Measurements from ENCODE around the gene STK10.

Gene STK10

DNA sequence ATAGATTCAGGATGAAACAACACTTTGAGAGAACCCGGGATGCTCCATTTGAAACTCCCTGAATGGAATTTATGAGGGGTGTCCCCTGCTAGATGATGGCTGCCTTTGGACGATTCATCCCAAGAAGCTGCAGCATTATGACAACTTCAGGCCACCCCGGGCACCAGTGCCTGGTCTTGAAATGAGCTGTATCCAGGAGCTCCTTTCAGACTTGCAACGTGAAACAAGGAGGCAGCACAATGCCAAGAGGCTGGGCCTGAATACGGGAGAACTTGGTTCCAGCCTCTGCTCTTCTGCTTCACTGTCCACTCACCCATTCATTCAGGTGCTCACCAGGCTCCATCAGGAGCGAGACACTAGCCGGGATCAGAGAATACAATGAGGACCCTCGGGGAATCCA, 78.3 kb downstream of the STK10 start:
- peaks cover 40% of the 10 kb centered on the region for H3K4me1 Mint-ChIP-seq
- DNase-seq (ENCODE audit: low spot score in 2 of 2): no peak
- peaks cover 9% of the 10 kb centered on the region for H3K36me3 Mint-ChIP-seq
- H3K4me3 Mint-ChIP-seq: peak overlapping the region; percentile 82
- H3K9me3 Mint-ChIP-seq: no peaks in the 10 kb centered on the region
- H3K27me3 Mint-ChIP-seq: no peaks in the 10 kb centered on the region
- ATAC-seq (ENCODE audit: low read depth): no peak
- peak overlapping the region; percentile 92 for H3K27ac Mint-ChIP-seq

- DNase-seq (ENCODE audit: low spot score in 2 of 2) (no peak), ATAC-seq (ENCODE audit: low read depth) (no peak)
- Mint-ChIP-seq H3K4me1 (peaks cover 24% of the 10 kb centered on the region), H3K36me3 (peaks cover 9% of the 10 kb centered on the region), H3K9me3 (no peaks in the 10 kb centered on the region), H3K27ac (no peak overlapping the region), H3K4me3 (no peak overlapping the region), H3K27me3 (no peaks in the 10 kb centered on the region)
These were observed 80.5 kb downstream of the STK10 start for GRCh38 chr5:172107571-172107970.

- ATAC-seq (ENCODE audit: low read depth): no peak
- Mint-ChIP-seq H3K4me3 (no peak overlapping the region), H3K36me3 (peaks cover 15% of the 10 kb centered on the region), H3K27ac (peak overlapping the region; percentile 35), H3K9me3 (no peaks in the 10 kb centered on the region), H3K4me1 (peaks cover 24% of the 10 kb centered on the region), H3K27me3 (no peaks in the 10 kb centered on the region)
- DNase-seq (ENCODE audit: low spot score in 2 of 2): peak; percentile 66 to 79
These were observed 81.3 kb downstream of the STK10 start for GRCh38 chr5:172106511-172107356.

DNA sequence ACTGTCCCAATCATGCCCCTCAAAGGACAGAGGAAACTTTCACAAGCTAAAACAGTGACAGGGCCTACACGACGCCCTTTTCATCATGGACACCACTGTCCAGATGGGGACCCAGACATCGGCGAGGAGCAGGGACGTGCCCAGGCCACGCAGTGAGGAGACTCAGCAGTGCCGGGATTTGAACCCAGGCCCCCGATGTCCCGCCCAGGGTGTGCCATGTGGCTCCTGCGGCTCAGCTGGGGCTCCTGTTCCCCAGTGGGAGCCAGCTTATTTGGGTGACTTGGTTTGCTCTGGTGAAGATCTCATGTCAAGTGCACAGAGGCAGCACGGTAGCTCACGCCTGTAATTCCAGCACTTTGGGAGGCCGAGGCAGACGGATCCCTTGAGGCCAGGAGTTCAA, 82.2 kb downstream of the STK10 start:
- Mint-ChIP-seq H3K36me3 (peaks cover 19% of the 10 kb centered on the region), H3K27ac (no peak overlapping the region), H3K9me3 (no peaks in the 10 kb centered on the region), H3K4me1 (peaks cover 22% of the 10 kb centered on the region), H3K4me3 (no peak overlapping the region), H3K27me3 (no peaks in the 10 kb centered on the region)
- ATAC-seq (ENCODE audit: low read depth) (no peak), DNase-seq (ENCODE audit: low spot score in 2 of 2) (no peak)

GRCh38 chr5:172104801-172105701, 83.0 kb downstream of the STK10 start:
- peaks cover 17% of the 10 kb centered on the region for H3K4me1 Mint-ChIP-seq
- ATAC-seq (ENCODE audit: low read depth) (no peak), DNase-seq (ENCODE audit: low spot score in 2 of 2) (no peak)
- no peaks in the 10 kb centered on the region for H3K27me3 Mint-ChIP-seq
- H3K36me3 Mint-ChIP-seq: peaks cover 19% of the 10 kb centered on the region
- peak overlapping the region; percentile 36 for H3K27ac Mint-ChIP-seq
- H3K4me3 Mint-ChIP-seq: no peak overlapping the region
- no peaks in the 10 kb centered on the region for H3K9me3 Mint-ChIP-seq

GRCh38 chr5:172104021-172104420, 84.0 kb downstream of the STK10 start:
- Mint-ChIP-seq H3K4me3 (no peak overlapping the region), H3K4me1 (peaks cover 13% of the 10 kb centered on the region), H3K27me3 (no peaks in the 10 kb centered on the region), H3K36me3 (peaks cover 19% of the 10 kb centered on the region), H3K9me3 (no peaks in the 10 kb centered on the region), H3K27ac (no peak overlapping the region)
- ATAC-seq (ENCODE audit: low read depth): no peak
- no peak for DNase-seq (ENCODE audit: low spot score in 2 of 2)

GRCh38 chr5:172102913-172103626, 85.0 kb downstream of the STK10 start:
- no peak for ATAC-seq (ENCODE audit: low read depth)
- no peak overlapping the region for H3K27ac Mint-ChIP-seq
- H3K9me3 Mint-ChIP-seq: no peaks in the 10 kb centered on the region
- H3K36me3 Mint-ChIP-seq: peaks cover 25% of the 10 kb centered on the region
- no peaks in the 10 kb centered on the region for H3K27me3 Mint-ChIP-seq
- no peak for DNase-seq (ENCODE audit: low spot score in 2 of 2)
- no peak overlapping the region for H3K4me3 Mint-ChIP-seq
- H3K4me1 Mint-ChIP-seq: peaks cover 17% of the 10 kb centered on the region

DNA sequence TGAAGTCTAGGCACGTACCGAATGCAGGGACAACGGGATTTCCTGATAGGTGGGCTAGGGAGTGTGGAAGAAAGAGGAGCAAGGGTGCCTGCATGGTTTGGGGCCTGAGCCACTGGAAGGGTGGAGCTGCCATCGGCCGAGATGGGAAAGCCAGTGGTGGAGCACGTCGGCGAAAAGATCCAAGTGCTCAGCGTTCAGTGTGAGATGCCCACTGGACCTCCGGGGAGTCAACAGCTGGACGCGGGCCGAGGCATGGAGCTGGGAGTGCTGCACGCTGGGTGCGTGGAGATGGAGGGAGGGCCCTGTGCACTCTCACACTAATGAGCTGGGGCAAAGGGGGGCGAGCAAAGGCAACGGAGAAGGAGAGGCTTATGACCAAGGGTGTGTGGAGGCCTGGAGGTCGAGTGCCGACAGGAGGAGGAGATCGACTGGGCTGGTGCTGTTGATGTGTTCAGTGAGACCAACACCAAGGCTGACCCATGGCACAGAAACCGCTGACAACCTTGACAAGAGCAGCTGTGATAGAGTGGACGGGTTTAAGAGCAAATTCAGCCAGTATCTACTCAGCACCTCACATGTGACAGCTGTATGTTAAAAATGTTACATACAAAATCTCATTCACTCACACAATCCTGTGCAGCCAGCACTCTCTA, 85.7 kb downstream of the STK10 start:
- DNase-seq (ENCODE audit: low spot score in 2 of 2) (no peak), ATAC-seq (ENCODE audit: low read depth) (no peak)
- peaks cover 30% of the 10 kb centered on the region for H3K36me3 Mint-ChIP-seq
- no peak overlapping the region for H3K27ac Mint-ChIP-seq
- peaks cover 17% of the 10 kb centered on the region for H3K4me1 Mint-ChIP-seq
- no peak overlapping the region for H3K4me3 Mint-ChIP-seq
- no peaks in the 10 kb centered on the region for H3K9me3 Mint-ChIP-seq
- no peaks in the 10 kb centered on the region for H3K27me3 Mint-ChIP-seq

GRCh38 chr5:172101547-172102217, 86.3 kb downstream of the STK10 start:
- peaks cover 13% of the 10 kb centered on the region for H3K4me1 Mint-ChIP-seq
- H3K4me3 Mint-ChIP-seq: no peak overlapping the region
- no peaks in the 10 kb centered on the region for H3K9me3 Mint-ChIP-seq
- peaks cover 30% of the 10 kb centered on the region for H3K36me3 Mint-ChIP-seq
- DNase-seq (ENCODE audit: low spot score in 2 of 2) (no peak), ATAC-seq (ENCODE audit: low read depth) (no peak)
- H3K27ac Mint-ChIP-seq: no peak overlapping the region
- no peaks in the 10 kb centered on the region for H3K27me3 Mint-ChIP-seq

DNA sequence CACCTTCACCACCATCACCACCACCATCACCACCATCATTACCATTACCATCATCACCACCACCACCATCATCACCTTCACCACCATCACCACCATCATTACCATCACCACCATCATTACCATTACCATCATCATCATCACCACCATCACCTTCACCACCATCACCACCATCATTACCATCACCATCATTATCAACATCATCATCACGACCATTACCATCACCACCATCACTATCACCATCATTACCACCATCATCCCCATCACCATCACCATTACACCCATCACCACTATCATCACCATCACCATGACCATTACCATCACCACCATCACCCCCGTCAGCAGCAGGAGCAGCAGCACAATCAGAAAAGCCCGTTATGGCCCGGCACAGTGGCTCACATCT, 89.1 kb downstream of the STK10 start:
- Mint-ChIP-seq H3K4me3 (no peak overlapping the region), H3K4me1 (peaks cover 13% of the 10 kb centered on the region), H3K36me3 (peaks cover 30% of the 10 kb centered on the region), H3K27ac (no peak overlapping the region), H3K27me3 (no peaks in the 10 kb centered on the region), H3K9me3 (no peaks in the 10 kb centered on the region)
- ATAC-seq (ENCODE audit: low read depth): no peak
- no peak for DNase-seq (ENCODE audit: low spot score in 2 of 2)

GRCh38 chr5:172098046-172098445, 90.0 kb downstream of the STK10 start:
- H3K4me1 Mint-ChIP-seq: peaks cover 13% of the 10 kb centered on the region
- ATAC-seq (ENCODE audit: low read depth) (no peak), DNase-seq (ENCODE audit: low spot score in 2 of 2) (no peak)
- H3K27me3 Mint-ChIP-seq: no peaks in the 10 kb centered on the region
- H3K4me3 Mint-ChIP-seq: no peak overlapping the region
- peaks cover 31% of the 10 kb centered on the region for H3K36me3 Mint-ChIP-seq
- no peak overlapping the region for H3K27ac Mint-ChIP-seq
- no peaks in the 10 kb centered on the region for H3K9me3 Mint-ChIP-seq

- Mint-ChIP-seq H3K4me3 (no peak overlapping the region), H3K36me3 (peaks cover 30% of the 10 kb centered on the region), H3K9me3 (no peaks in the 10 kb centered on the region), H3K27ac (no peak overlapping the region), H3K4me1 (peaks cover 13% of the 10 kb centered on the region), H3K27me3 (no peaks in the 10 kb centered on the region)
- ATAC-seq (ENCODE audit: low read depth) (no peak), DNase-seq (ENCODE audit: low spot score in 2 of 2) (no peak)
These were observed 90.7 kb downstream of the STK10 start for GRCh38 chr5:172097356-172097755.
